ENCODE measurements around the gene PFKFB2.

The PFKFB2 gene

GRCh38 chr1:207093944-207094343 is 40.9 kb downstream of the PFKFB2 start:
- no peak for DNase-seq

- no peak for DNase-seq
These were observed 44.8 kb downstream of the PFKFB2 start for GRCh38 chr1:207097871-207098324.

- no peak for DNase-seq
These were observed 48.6 kb downstream of the PFKFB2 start for GRCh38 chr1:207101720-207102119.

- no peak for DNase-seq
These were observed 49.1 kb downstream of the PFKFB2 start for GRCh38 chr1:207102146-207102545.

GRCh38 chr1:207102659-207103058 is 49.6 kb downstream of the PFKFB2 start:
- DNase-seq = no peak

- no peak for DNase-seq
These were observed 50.9 kb downstream of the PFKFB2 start, which contains the start of gene C4BPA for GRCh38 chr1:207103892-207104373. C4BPA (plus strand) TSS chr1:207104233; CDS start chr1:207113026, 8,793 bp downstream.

GRCh38 chr1:207109004-207109403 is 55.9 kb downstream of the PFKFB2 start:
- no peak for DNase-seq

- DNase-seq = no peak
These were observed 59.7 kb downstream of the PFKFB2 start for GRCh38 chr1:207112616-207113296.

- no peak for DNase-seq
These were observed 62.2 kb downstream of the PFKFB2 start for GRCh38 chr1:207115269-207115668.

- no peak for DNase-seq
These were observed 71.3 kb downstream of the PFKFB2 start for GRCh38 chr1:207124389-207124788.

- DNase-seq = no peak
These were observed 75.4 kb downstream of the PFKFB2 start for GRCh38 chr1:207128336-207128921.

- DNase-seq = no peak
These were observed 76.0 kb downstream of the PFKFB2 start for GRCh38 chr1:207129053-207129452.
